Measurements from ENCODE around the gene GPR173. TPM values are rescaled to one million over a fixed set of nuclear protein-coding genes. Genes with fewer than 3 reads are reported as not detected.

GPR173 gene
- total RNA-seq, 1 donor from 2014 or later = 2.1 TPM

Other genes starting within 250 kb of the GPR173 start
- gene XAGE5, start 237.5 kb upstream of the GPR173 start, total RNA-seq = not detected
- not detected for gene XAGE3, start 180.7 kb upstream of the GPR173 start, total RNA-seq
- gene FAM156B, start 151.5 kb upstream of the GPR173 start, total RNA-seq = 5.0 TPM
- gene FAM156A, start 90.3 kb upstream of the GPR173 start, total RNA-seq = 50.9 TPM
- gene TSPYL2, start 33.6 kb downstream of the GPR173 start, total RNA-seq = 42.3 TPM
- 5.0 TPM for gene KANTR, start 45.4 kb downstream of the GPR173 start, total RNA-seq
- 71.7 TPM for gene KDM5C, start 176.4 kb downstream of the GPR173 start, total RNA-seq
- gene IQSEC2, start 232.8 kb downstream of the GPR173 start, total RNA-seq = 43.3 TPM

Measured in ascending aorta (tissue), 1 donor.